T-helper 1 cell (primary cell): Measurements from ENCODE around the gene IFT25.

ENCODE experiments used
- DNase-seq, 5 donors: peaks; one replicate each; pipeline ENCODE4 v3.0.0-alpha.2; 2012 to 2020

The IFT25 gene

GRCh38 chr1:53956308-53957168 is 11.0 kb upstream of the IFT25 start:
- DNase-seq: no peak

DNA sequence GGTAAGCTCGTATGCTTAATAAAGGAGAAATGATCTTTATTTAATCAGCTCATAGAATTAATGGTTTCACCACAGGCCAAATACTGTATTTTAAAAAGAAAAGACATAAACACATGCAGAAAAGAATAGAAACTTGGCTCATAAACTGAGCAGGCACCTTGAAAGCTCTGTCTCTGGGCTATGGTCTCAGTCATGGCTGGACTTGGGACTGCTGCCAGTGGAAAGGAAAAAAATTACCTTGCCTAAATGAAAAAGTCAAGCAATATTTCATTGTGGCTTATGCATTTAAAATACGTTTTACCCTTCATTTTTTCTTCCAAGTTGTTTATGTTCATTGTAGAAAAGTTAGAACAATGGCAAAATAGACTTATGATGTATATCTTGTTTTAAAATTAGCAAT is 8.6 kb upstream of the IFT25 start:
- DNase-seq: no peak

GRCh38 chr1:53951697-53952096 is 6.2 kb upstream of the IFT25 start:
- DNase-seq: no peak

GRCh38 chr1:53949023-53949990 is 3.8 kb upstream of the IFT25 start:
- peak in 1 of 5 donors; percentile 27 for DNase-seq

DNA sequence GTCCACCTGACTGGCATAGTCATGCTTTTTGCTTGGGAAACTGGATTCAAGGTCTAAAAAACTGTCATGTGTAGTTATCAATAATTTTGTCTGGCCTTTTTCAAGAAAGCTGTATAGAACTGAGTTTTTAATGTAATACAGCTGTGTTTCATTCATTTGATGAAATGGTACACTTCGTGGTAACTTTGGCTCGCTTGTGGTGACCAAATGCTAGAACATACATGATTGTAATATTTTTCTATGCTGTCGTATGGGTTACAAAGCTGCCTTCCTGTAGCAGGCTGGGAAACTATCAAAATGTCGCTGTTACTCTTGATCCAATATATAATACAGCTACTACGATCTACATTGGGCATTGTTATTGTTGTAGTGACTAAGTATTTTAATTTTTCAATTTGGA is 2.8 kb upstream of the IFT25 start:
- no peak for DNase-seq

DNA sequence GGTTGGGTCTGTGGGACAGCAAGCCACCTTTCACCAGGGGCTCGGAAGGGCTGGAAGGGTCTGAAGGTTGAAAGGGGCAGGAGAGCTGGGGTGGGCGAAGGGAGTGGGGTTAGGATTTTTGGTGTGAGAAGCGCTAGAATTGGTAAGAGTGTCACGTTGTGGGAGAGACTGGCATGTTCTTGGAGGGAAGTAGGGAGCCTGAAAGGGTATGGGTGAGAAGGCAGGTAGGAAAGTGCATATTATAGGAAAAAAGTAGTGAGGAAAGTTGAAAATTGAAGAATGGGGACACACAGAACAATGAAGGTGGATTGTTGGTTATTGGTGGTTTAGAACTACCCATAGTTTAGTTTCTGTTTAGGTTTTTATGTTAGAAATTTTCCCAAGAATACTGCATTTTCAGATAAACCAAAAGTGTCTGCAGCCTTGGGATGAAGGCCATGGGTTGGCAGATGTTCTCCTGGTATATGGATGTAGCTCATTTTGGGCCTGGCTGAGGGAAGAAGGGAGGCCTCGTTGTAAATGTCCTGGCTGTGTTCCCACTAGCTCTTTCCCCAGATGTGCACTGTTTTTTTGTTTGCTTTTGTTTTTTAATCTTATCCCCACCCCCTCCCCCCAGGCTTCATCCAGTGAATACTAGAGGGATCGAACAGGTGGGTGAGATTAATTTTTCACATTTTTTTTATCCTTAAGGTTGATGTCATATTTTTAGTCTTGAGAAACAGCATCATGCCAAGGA is 1.8 kb upstream of the IFT25 start:
- no peak for DNase-seq

DNA sequence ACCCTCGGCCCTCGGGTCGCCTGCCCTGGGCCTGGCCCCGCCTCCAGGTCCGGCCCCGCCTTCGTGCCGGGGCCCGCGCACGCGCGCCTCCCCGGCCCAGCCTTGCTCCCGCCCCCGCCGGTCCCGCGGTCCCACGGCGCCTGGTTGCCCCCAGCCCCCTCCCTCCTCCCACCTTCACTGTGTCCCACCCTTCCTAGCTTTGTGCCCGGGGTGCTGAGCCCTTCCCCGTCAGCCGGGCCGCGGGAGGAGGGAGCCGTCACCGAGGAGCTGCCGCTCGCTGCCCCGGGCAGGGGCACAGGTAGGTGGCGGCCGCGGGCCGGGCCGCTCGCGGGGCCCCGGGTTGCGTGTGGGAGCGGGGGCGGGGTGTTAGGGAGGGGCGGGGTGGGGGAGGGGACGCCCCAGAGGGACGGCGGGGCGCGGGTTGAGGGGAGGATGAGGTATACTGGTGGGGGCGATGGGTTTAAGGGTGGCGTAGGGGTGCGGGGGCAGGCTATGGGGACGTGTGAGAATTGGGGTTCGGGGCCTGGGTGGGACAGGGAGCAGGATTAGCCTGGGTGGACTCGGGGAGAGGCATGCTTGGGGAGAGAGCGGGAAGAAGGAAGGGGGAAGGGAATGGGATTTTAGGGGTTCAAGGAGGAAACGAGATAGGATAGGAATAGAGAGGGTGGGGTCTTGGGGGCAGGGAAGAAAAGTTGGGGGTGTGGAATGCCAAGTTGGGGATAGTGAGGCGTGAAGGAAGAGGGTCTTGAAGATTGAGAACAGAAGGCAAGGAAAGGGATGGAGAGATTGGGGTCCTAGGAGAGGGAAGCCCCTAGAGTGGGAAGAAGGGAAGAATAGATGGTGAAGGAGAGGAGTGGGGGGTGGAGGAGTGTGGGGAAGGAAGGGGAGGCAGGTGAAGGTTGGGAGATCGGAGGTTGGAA is 1.0 kb upstream of the IFT25 start, which contains the start of gene LRRC42:
TSS of gene LRRC42 (plus strand) at position 99 of the 920 bp plus-strand sequence. CDS start 5,650 bp downstream, outside the sequence.
- DNase-seq: peak in 1 of 5 donors; percentile 85

DNA sequence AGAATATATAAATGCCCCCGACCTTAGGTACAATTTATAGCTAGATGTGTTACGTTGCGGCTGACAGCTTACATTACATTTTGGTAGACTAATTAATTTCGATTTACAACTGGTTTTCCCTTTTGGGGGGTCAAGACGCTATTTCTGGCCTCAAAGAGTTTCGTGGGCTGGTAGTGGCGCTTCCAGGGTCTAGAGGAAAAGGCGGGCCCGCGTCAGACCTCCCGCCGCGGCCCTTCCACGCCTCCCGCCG is 391 bp downstream of the IFT25 start:
- no peak for DNase-seq

DNA sequence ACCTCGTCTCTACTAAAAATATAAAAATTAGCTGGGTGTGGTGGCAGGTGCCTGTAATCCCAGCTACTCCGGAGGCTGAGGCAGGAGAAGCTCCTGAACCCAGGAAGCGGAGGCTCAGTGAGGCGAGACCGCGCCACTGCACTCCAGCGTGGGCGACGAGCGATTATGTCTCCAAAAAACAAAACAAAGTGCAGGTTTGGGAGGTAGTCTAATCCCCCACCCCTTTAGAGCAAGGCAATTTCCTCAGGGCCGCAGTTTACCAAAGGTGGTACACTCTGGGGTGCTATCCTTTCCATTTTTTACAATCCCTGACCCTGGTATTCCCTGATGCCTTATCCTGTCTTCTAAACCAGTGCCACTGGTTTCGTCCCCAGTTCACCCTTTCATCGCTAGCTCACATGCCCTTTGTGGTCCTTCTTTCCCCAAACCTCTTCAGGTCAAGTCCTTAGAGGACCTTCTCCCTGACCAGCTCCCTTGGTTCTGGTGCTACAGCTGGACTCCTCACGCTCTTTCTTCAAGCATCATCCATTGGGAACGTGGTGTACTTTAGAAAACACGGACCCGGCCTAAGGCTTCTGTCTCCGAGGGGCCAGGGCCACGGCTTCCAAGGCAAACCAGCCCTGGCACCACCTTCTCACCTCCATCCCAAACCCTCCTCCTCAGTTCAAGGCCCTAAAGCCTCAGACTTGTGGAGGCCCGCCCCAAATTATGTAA is 873 bp downstream of the IFT25 start:
- DNase-seq: no peak

- DNase-seq: no peak
Observed at GRCh38 chr1:53943490-53944043, 1.9 kb downstream of the IFT25 start.

- DNase-seq: no peak
Observed at GRCh38 chr1:53943090-53943489, 2.4 kb downstream of the IFT25 start.

GRCh38 chr1:53942127-53942957 is 3.2 kb downstream of the IFT25 start:
- DNase-seq: peak in 1 of 5 donors; percentile 56

GRCh38 chr1:53938136-53938830 is 7.2 kb downstream of the IFT25 start:
- no peak for DNase-seq

- DNase-seq: no peak
Observed at GRCh38 chr1:53936430-53936829, 9.1 kb downstream of the IFT25 start.

DNA sequence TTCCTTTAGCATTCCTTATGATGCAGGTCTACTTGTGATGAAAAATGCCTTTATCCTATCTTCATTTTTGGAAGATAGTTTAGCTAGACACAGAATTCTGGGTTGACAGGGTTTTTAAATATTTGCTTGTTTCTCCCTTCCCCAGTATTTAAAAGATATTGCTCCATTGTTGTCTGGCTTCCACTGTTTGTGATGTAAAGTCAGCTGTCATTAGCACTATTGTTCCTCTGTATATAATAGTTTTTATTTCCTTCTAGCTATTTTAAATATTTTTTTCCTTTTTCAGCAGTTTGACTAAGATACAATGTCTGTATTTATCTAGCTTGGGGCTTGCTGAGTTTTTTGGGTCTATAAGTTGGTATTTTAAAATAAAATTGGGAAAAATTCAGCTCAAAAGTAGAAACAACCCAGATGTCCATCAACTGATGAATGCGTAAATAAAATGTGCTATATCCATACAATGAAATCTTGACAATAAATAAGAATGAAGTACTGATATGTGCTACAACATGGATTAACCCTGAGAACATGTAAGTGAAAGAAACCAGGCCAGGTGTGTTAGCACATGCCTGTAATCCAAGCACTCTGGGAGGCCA is 11.2 kb downstream of the IFT25 start:
- DNase-seq: no peak

DNA sequence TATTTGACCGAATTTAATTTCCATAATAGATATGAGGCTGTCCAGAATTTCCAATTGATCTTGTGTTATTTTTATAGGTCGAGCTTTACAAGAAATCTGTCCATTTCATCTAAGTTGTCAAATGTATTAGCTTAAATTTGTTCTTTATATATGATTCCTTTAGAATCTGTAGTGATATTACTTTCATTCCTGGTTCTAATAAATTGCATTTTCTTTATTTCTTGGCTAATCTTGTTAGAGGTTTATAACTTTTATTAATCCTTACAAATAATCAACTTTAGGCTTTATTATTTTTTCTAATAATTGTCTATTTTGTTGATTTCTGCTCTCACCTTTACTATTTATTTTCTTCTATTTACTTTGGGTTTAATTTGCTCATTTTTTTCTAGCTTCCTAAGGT is 14.0 kb downstream of the IFT25 start:
- no peak for DNase-seq

- DNase-seq: no peak
Observed at GRCh38 chr1:53930932-53931331, 14.6 kb downstream of the IFT25 start.

DNA sequence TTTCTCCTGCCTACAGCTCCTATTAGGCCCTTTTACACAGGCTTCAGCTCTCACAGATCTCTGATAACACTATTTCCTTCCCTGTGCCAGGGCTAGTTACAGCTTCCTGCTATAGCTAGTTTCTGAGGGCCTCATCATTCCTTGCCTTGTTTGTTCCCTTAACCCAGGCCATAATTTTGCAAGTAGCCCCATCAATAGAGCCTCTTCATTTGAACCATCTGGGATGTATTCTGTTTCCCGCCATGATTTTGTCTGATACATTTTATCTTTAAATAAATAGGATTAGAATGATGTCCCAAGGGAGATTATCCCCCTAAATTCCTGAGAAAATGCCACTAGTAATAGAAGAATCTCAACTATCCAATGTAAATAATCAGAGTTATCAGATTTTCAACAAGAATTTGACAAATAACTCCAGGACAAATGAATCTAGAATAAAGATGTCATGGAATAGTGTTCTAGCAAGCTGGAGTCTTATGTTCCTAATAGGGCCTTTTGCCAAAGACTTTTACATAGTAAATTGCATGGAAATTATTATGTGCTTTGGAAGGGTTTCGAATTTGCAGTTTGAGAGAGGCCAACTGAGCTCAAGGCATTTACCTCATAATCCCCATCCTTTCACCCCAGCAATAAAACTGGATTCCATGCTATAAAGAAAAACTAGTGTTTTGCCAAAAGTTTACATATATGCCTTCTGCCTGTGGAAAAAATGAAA is 16.1 kb downstream of the IFT25 start:
- DNase-seq: no peak
